Measurements from ENCODE around the gene SNX5. TPM values are rescaled to one million over a fixed set of nuclear protein-coding genes. Genes with fewer than 3 reads are reported as not detected.

SNX5 gene
- total and polyA plus RNA-seq, 2 of the 8 experiments (the other 6 are each of a cell fraction or from before 2014, with no cell fraction given) = 155 to 194 TPM

- no peak for TF ChIP-seq SUZ12 (IDR thresholded peaks at IDR 0.05; ENCODE audit: low read length)
Observed at GRCh38 chr20:17952692-17953684, 15.6 kb downstream of the SNX5 start (continued).
